22Rv1 (cell line): Measurements from ENCODE around the gene RABGAP1L.

ENCODE experiments used
- ZFX ChIP-seq: fragments of 450-650 bp; IDR thresholded peaks from 2 replicates; pipeline ENCODE4 v1.6.1; 2017; ENCODE audit warnings: antibody characterized with exemption, borderline replicate concordance
- TF ChIP-seq, protein P1 (sequence below): fragments of 450-650 bp; IDR thresholded peaks from 2 replicates; pipeline ENCODE4 v1.5.1; 2017; ENCODE audit warnings: mild to moderate bottlenecking

GRCh38 chr1:174789399-174789798 is 630.1 kb downstream of the RABGAP1L start:
- TF ChIP-seq, protein P1, sequence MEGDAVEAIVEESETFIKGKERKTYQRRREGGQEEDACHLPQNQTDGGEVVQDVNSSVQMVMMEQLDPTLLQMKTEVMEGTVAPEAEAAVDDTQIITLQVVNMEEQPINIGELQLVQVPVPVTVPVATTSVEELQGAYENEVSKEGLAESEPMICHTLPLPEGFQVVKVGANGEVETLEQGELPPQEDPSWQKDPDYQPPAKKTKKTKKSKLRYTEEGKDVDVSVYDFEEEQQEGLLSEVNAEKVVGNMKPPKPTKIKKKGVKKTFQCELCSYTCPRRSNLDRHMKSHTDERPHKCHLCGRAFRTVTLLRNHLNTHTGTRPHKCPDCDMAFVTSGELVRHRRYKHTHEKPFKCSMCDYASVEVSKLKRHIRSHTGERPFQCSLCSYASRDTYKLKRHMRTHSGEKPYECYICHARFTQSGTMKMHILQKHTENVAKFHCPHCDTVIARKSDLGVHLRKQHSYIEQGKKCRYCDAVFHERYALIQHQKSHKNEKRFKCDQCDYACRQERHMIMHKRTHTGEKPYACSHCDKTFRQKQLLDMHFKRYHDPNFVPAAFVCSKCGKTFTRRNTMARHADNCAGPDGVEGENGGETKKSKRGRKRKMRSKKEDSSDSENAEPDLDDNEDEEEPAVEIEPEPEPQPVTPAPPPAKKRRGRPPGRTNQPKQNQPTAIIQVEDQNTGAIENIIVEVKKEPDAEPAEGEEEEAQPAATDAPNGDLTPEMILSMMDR = no peak
- TF ChIP-seq ZFX = no peak
